ENCODE measurements around the gene PRPF38B.
A peak's percentile ranks its signal among the peaks of the same experiment; 100 is the strongest.
"Not testable (repeated sequence)": the region's sequence is repeated elsewhere in the genome, so short reads cannot be mapped to it uniquely, and the experiment has no call there.

PRPF38B gene, protein sequence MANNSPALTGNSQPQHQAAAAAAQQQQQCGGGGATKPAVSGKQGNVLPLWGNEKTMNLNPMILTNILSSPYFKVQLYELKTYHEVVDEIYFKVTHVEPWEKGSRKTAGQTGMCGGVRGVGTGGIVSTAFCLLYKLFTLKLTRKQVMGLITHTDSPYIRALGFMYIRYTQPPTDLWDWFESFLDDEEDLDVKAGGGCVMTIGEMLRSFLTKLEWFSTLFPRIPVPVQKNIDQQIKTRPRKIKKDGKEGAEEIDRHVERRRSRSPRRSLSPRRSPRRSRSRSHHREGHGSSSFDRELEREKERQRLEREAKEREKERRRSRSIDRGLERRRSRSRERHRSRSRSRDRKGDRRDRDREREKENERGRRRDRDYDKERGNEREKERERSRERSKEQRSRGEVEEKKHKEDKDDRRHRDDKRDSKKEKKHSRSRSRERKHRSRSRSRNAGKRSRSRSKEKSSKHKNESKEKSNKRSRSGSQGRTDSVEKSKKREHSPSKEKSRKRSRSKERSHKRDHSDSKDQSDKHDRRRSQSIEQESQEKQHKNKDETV

DNA sequence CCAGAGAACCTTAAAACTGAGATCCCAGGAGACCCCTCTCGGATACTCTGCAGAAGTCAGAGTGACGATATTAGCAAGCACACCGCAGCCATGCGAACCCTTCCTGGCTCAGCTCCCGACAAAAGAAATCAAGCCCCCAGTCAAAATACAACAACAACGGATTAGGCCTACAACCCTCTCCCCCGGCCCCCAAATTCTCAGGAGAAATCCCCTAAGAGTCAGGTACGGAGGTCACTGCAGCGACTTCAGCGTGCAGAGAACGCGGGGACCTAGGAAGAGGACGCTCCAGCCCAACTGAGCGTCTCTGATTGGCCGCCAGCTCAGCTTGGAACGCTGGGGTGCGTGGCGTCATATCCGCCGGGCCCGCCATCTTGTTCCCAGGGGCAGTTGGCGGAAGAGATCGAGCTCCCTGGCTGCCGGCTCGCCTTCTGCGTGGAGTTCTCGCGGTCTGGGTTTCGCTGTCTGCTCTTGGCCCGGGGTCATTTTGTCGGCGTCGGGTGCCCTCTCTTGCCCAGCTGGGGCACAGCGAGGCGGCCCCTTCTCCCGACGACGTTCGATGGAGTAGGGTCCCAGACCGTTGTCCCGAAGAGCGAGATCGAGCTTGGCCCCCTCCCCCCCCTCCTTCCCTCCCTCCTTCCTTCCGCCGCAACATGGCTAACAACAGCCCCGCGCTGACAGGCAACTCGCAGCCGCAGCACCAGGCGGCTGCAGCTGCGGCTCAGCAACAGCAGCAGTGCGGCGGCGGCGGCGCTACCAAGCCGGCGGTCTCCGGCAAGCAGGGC is at the start of gene PRPF38B:
TSS of gene PRPF38B (plus strand) at position 369 of the 782 bp plus-strand sequence. CDS start at position 651, 282 bp downstream.
- peak; percentile 83 to 87 for DNase-seq (ENCODE audit: low read depth in 1 of 2, low spot score in 1 of 2)

DNA sequence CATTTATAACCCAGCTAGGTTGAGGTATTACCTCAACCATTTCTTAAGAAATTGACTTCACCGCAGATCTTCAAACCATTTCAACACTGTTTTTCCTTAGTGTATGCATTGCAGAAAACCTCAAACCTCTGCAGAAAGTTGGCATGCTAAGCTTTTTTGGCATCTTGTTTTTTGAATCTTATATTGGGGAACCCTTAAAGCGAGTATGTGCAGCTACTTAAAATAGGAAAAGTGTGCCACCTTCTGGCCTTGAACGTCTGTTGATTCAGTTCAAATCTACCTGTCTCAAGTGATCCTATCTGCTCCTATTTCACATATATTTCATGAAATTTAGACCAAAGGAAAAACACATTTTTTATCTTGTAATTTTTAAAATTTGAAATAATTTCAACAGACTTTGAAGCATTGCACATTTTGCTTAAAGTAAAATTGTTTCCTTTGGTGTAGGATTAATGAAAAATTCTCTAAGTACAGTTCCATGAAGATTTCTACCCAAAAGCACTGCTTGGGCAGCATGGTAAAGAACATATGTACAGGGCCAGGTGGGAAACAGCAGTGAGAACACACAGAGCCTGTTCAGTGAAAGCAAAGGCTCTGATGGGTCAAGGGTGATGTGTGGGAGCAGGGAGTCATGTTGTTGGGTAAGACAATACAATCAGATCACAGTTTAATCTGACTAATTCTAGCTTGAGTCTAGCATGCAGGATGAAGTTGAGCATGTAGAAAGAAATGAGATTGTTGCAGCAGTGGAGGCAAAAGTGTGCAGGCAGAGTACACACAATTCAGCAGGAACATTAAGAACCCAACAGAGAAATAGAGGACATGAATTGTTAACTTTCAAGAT is 48.4 kb upstream of the PRPF38B start:
- DNase-seq (ENCODE audit: low read depth in 1 of 2, low spot score in 1 of 2): no peak

DNA sequence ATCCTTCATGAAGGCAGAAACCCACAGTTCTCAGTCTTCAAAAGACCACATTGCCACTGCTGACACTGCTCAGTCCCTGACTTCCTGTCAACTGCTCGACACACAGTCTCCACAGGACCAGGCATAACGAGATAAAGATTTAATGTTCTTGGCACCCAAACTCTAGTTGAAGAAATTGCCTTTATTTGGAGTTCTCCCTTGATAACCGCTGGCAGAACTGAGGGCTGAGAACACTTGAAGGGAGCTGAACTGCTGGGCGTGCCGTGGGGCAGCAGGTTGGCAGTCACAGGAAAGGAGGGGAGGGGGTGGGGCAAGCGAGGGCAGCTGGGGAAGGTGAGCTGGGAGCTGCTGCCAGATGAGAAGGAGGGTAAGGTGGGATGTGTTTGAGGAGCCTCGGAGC is 47.1 kb upstream of the PRPF38B start:
- DNase-seq (ENCODE audit: low read depth in 1 of 2, low spot score in 1 of 2): no peak

DNA sequence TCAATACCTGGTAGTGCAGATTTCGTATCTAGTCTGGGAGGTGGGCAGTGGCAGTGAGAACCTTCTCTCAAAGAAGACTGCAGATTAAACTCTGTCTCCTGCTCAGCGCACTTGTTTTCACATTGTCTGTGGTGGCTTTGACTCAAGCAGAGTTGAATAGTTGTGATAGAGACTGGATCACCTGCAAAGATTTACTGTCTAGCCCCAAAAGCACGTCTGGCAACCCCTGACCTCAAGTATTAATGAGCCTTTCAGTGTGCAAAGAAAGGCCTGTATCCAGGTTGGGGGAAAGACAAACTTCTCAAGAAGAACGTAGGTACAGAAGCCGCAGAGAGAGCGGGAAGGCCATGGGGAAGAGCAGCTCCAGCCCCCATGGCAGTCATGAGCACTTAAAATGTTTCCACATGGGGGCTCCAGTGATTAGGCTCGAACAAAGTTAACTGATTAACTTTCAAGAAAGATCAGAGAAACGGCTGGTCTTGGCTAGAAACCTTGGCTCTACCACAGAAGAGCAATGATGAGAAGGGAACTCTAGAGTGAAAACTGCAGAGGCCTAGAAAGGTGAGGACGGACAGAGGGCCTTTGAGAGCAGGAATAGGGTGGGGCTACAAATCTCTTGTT is 46.4 kb upstream of the PRPF38B start:
- no peak for DNase-seq (ENCODE audit: low read depth in 1 of 2, low spot score in 1 of 2)

DNA sequence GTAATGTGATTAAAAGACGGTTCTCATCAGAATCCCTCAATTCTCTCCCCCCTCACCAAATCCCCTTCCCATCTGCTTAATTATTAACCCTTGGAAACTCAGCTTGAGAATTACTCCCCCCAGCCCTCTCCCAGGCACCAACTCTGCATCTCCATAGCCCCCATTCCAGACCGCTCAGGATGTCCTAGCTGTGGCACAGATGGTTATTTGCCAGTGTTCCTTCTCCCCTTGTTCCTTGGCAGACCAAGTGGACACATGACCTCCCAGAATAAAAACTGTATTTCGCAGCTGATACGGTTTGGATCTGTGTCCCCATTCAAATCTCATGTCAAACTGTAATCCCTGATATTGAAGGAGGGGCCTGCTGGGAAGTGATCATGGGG is 45.9 kb upstream of the PRPF38B start:
- DNase-seq (ENCODE audit: low read depth in 1 of 2, low spot score in 1 of 2): no peak

DNA sequence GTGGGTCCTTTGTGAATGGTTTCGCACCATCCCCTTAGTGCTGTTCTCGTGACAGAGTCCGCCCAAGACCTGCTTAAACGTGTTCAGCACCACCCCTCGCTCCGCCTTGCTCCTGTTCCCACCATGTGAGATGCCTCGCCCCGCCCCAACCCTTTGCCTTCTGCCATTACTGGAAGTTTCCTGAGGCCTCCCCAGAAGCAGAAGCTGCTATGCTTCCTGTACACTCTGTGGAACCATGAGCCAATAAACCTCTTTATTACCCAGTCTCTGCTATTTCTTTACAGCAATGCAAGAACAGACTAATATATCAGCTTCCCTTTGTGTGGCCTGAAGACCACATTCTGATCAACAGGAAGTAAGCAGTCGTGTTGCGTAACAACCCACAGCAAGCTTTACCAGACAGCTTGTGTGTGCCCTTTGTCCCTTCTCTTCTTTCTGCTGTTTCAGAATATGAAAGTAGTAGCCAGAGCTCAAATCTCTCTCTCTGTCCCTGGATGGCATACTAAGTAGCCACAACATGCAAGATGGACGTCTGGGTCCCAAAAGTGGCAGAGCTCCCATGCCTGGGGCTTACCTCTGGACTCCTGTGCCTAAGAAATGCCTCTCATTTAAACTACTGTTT is 45.4 kb upstream of the PRPF38B start:
- peak; percentile 16 to 62 for DNase-seq (ENCODE audit: low read depth in 1 of 2, low spot score in 1 of 2)

DNA sequence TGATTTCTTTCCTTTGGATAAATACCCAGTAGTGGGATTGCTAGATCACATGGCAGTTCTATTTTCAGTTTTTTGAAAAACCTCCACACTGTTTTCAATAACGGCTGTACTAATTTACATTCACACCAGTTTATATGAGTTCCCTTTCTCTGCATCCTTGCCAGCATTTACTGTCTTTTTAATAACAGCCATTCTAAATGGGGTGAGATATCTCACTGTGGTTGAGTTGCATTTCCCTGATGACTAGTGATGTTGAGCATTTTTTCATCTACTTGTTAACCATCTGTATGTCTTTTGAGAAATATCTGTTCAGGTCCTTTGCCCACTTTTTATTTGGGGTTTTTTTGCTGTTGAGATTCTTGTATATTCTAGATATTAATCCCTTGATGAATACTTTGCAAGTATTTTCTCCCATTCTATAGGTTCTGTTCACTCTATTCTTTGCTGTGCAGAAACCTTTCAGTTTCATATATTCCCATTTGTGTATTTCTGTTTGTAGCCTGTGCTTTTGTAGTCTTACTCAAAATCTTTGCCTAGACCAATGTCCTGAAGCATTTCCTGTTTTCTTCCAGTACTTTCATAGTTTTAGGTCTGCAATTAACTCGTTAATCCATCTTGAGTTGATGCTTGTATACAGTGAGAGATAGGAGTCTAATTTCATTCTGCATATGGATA is 38.5 kb upstream of the PRPF38B start:
- no peak for DNase-seq (ENCODE audit: low read depth in 1 of 2, low spot score in 1 of 2)

DNA sequence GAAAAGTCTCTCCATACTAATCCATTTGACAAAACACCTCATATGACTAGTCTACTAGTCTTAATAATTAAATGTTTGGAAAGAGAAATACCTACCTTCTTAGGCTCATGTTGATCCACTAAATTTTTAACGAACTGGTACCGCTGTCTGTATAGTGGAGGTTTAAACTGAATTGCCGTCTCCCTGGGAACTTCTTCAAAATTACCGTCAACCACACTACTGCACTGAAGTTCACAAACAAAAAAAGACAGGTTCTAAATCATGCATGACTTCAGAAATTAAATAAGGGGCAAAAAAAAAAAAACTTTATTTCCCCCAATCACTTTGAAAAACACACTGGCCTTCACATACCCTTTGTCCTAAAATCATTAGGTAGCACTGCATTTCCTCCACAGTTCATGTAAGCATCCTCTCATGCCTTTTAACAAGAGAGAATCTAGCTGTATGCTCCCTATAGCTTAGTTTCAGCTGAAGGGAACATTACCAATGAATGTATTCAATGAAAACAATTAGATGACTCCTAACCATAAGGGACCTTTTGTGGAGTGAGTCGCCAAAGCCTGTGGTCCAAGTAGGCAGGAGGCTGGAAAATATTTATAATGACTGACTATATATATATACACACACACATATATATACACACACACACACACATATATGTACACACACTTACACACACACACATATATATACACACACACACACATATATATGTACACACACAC is 34.6 kb upstream of the PRPF38B start:
- no peak for DNase-seq (ENCODE audit: low read depth in 1 of 2, low spot score in 1 of 2)

DNA sequence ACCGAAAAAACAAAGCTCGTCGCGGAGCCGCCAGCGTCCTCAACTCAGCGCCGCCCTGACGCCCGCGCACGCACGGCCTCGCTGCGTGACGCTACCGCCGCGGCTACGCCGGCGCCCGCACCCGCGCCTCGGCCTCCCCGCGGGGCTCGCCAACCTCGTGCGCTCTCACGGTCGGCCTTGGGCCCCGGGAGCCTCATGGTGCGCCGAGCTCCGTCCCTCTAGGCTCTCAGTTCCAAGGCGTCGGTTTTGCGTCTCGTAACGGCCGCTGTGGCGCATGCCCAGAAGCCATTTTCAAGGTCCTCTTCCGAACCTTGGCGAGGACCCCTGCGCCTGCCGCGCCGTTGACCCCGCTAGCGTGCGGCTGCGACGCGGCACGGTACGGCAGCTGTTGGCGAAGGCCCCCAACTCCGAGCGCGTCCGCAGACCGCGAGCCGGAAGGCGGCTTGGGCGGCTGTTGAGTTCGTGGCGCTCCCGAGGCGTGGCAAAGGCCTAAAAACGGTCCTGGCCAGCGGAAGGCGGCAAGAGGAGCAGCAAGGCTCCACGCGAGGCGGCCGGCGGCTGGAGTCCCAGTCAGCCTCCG is 31.0 kb upstream of the PRPF38B start, which contains the start of gene HENMT1:
TSS of gene HENMT1 (minus strand) at position 64 of the 580 bp plus-strand sequence. CDS start 1,209 bp downstream, outside the sequence.
- DNase-seq (ENCODE audit: low read depth in 1 of 2, low spot score in 1 of 2): peak; percentile 47 to 63

DNA sequence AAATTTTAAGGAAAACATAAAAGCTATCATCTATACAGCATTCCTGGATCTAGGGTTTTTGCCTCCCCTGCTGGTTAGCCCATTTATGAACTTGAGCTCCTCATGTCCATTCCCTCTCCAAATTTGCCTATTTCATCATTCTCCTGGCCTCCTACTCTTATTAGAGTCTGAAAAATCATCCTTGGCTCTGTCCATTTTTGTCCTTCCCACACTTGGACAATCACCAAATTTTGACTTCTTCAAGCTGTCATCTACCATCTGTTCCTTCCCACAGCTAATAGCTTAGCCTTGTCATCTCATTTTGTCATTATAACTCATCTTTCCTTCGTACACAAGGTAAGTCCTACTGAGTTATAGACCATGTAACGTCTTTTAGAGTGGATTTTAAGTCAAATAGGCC is 29.0 kb upstream of the PRPF38B start:
- no peak for DNase-seq (ENCODE audit: low read depth in 1 of 2, low spot score in 1 of 2)

DNA sequence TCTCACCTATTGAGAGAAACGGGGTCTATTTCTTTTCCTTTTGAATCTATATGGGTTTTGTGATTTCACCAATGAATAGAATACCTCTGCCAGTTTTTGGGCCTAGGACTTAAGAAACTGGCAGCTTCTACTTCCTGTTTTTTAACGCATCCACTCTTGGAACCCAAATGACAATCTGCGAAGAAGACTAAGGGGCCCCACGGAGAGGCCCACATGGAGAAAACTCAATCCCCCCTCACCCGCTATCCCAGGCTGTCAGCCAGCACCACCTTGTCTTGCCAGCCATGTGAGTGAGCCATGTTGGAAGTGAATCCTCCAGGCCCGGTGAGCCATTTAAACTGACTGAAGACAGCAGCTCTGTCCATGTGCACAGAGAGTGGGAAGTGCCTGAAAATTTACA is 27.6 kb upstream of the PRPF38B start:
- no peak for DNase-seq (ENCODE audit: low read depth in 1 of 2, low spot score in 1 of 2)

DNA sequence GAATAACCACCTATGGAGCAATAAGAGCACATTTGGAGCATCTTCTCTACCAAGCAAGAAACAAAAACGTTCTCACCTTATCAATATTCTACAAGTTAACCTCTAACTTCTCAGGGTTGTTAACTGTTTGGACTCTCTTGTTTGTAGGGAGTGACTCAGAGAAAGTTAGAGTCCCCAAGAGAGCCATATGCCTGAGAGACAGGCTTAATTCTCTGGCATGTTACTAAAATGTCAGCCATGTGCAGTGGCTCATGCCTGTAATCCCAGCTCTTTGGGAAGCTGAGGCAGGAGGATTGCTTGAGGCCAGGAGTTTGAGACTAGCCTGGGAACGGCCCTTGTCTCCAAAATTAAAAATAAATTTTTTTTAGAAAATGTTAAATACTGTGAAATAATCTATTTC is 27.0 kb upstream of the PRPF38B start:
- DNase-seq (ENCODE audit: low read depth in 1 of 2, low spot score in 1 of 2): no peak

DNA sequence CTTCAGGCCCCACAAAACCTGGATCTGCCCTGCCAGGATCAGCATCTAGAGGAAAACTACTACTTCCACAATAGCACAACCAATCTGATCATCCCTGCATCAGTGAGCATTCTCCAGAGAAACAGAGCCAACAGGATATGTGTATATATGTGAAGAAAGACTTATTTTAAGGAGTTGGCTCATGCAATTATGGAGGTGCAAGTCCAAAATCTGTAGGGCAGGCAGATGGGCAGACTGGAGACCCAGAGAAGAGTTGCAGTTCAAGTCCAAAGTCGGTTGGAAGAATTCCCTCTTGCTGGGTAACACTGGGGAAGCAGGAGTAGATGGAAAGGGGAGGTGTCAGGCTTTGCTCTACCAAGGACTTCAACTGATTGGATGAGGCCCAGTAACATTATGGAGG is 26.3 kb upstream of the PRPF38B start:
- DNase-seq (ENCODE audit: low read depth in 1 of 2, low spot score in 1 of 2): no peak

DNA sequence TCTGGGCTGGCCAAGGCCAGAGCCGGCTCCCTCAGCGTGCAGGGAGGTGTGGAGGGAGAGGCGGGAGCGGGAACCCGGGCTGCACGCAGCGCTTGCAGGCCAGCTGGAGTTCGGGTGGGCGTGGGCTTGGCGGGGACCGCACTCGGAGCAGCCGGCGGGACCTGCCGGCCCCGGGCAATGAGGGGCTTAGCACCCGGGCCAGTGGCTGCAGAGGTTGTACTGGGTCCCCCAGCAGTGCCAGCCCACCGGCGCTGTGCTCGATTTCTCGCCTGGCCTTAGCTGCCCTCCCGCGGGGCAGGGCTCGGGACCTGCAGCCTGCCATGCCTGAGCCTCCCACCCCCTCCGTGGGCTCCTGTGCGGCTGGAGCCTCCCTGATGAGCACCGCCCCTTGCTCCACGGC is 24.7 kb upstream of the PRPF38B start:
- not testable (repeated sequence) for DNase-seq (ENCODE audit: low read depth in 1 of 2, low spot score in 1 of 2)

DNA sequence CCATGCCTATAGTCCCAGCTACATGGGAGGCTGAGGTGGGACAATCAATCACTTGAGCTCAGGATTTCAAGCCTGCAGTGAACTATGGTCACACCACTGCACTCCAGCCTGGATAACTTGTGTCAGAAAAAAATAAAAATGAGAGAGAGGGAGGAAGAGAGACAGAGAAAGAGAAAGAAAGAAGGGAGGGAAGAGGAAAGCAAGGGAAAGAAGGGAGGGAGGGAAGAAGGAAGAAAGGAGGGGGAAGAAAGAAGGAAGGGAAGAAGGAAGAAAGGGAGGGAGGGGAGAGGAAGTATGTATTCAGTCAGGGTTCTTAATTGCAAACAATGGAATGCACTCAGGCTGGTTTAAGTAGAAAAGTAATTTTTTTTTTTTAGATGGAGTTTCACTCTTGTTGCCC is 23.3 kb upstream of the PRPF38B start:
- DNase-seq (ENCODE audit: low read depth in 1 of 2, low spot score in 1 of 2): no peak

DNA sequence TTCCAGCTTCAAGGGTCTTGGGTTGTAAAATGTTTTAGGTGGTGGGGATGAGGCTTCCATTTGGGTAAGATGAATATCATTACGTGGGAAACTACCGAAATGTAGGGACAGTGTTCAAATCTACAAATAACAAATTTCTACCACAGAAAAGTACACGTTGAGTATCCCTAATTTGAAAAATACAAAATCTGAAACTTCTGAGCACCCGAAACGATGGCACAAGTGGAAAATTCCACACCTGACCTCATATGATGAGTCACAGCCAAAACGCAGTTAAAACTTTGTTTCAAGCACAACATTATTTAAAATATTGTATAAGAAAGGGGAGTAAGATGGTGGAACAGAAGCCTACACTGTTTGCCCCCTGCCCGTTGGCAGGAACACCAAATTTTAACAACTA is 22.4 kb upstream of the PRPF38B start:
- DNase-seq (ENCODE audit: low read depth in 1 of 2, low spot score in 1 of 2): no peak

DNA sequence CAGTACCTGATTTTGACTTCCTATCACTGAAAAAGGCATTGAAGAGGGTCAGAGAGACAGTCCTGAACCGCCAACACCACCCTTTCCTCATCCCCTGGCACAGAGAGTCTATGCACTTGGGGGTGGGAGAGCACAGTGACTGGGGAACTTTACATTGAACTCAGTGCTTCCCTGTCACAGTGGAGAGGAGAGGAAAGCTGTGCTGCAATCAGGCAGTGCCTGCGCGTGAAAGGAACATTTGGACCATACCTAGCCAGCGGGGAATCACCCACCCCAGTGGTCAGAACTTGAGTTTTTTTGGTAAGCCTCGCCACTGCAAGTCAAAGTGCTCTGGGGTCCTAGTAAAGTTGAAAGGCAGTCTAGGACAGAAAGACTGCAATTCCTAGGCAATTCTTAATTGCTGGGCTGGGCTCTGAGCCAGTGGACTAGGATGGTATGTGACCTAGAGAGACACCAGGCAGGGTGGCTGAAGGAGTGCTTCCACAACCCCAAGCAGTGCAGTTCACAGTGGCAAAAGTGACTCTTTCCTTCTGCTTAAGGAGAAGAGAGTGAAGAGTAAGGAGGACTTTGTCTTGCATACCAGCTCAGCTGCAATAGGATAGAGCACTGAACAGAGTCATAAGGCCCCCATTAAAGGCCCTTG is 21.9 kb upstream of the PRPF38B start:
- no peak for DNase-seq (ENCODE audit: low read depth in 1 of 2, low spot score in 1 of 2)

DNA sequence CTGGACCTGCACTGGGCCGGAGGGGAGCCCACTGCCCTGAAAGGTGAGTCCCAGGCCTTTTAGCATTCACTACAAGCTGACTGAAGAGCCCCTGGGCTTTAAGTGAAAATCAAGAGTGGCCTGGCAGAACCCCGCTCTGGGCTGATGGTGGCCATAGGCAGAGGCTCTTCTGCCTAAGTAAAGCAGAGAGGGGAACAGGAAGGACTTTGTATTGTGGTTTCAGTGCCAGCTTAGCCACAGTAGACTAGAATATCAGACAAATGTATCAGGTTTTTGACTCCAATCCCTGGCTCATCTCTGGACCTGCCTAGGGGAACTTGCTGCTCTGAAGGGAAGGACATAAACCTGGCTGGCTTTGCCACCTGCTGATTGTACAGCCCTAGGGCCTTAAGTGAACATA is 21.0 kb upstream of the PRPF38B start:
- DNase-seq (ENCODE audit: low read depth in 1 of 2, low spot score in 1 of 2): no peak
